IPS DF 19.7 (cell line): ENCODE measurements around the gene C19orf38.

Experiments
- DNase-seq: peaks from one replicate; pipeline ENCODE4 v3.0.0-alpha.2; 2013; ENCODE audit warnings: low read depth, low spot score

The C19orf38 gene

GRCh38 chr19:10848230-10848856, at the start of gene C19orf38:
C19orf38 (plus strand) TSS chr19:10848415; CDS start chr19:10848509, 94 bp downstream.
- no peak for DNase-seq

- no peak for DNase-seq
Measured at GRCh38 chr19:10800488-10800887, 47.7 kb upstream of the C19orf38 start.

GRCh38 chr19:10802479-10802878, 45.7 kb upstream of the C19orf38 start:
- DNase-seq, result no peak

- DNase-seq, result no peak
Measured at GRCh38 chr19:10803252-10803651, 45.0 kb upstream of the C19orf38 start.

GRCh38 chr19:10805065-10805757, 43.0 kb upstream of the C19orf38 start:
- DNase-seq, result no peak

GRCh38 chr19:10805758-10806247, 42.4 kb upstream of the C19orf38 start:
- DNase-seq, result no peak

GRCh38 chr19:10808937-10809649, 39.1 kb upstream of the C19orf38 start:
- no peak for DNase-seq

GRCh38 chr19:10809651-10810285, 38.4 kb upstream of the C19orf38 start:
- no peak for DNase-seq

GRCh38 chr19:10811391-10812111, 36.7 kb upstream of the C19orf38 start:
- DNase-seq, result no peak

- no peak for DNase-seq
Measured at GRCh38 chr19:10812196-10812595, 36.0 kb upstream of the C19orf38 start.

- DNase-seq, result no peak
Measured at GRCh38 chr19:10812902-10813404, 35.3 kb upstream of the C19orf38 start.

GRCh38 chr19:10815007-10815536, 33.1 kb upstream of the C19orf38 start:
- DNase-seq, result no peak

- DNase-seq, result no peak
Measured at GRCh38 chr19:10815969-10816644, 32.1 kb upstream of the C19orf38 start.

GRCh38 chr19:10816691-10817090, 31.5 kb upstream of the C19orf38 start:
- DNase-seq, result no peak

GRCh38 chr19:10817291-10818038, 30.8 kb upstream of the C19orf38 start:
- no peak for DNase-seq

GRCh38 chr19:10818301-10819123, 29.7 kb upstream of the C19orf38 start:
- no peak for DNase-seq

- no peak for DNase-seq
Measured at GRCh38 chr19:10819124-10820060, 28.8 kb upstream of the C19orf38 start.

GRCh38 chr19:10820173-10820572, 28.0 kb upstream of the C19orf38 start:
- no peak for DNase-seq
